Right lobe of liver (tissue), 4 donors: ENCODE measurements around the gene ZNF621.

Experiments used
- POLR2A ChIP-seq: fragments of 450-650 bp; IDR thresholded peaks from one replicate; pipeline ENCODE4 v1.6.1; 2017; ENCODE audit warnings: antibody characterized with exemption, mild to moderate bottlenecking
- TF ChIP-seq, protein P1 (sequence below), 4 donors: fragments of 200-600 bp in 3 of 4; fragments of 450-650 bp in 1 of 4; IDR thresholded peaks; one replicate each; pipeline versions ENCODE4 v1.5.1 to v1.8.0; 2016 to 2022; ENCODE audit warnings: antibody characterized with exemption in 4 of 4, mild to moderate bottlenecking in 2 of 4
- donor health status: DM: no; HTN: no; CAD: no.
- donor health status: DM: no; HTN: no; CAD: no.
- donor health status: DM: no; HTN: yes; CAD: no.

- TF ChIP-seq POLR2A: no peak
- TF ChIP-seq, protein P1, sequence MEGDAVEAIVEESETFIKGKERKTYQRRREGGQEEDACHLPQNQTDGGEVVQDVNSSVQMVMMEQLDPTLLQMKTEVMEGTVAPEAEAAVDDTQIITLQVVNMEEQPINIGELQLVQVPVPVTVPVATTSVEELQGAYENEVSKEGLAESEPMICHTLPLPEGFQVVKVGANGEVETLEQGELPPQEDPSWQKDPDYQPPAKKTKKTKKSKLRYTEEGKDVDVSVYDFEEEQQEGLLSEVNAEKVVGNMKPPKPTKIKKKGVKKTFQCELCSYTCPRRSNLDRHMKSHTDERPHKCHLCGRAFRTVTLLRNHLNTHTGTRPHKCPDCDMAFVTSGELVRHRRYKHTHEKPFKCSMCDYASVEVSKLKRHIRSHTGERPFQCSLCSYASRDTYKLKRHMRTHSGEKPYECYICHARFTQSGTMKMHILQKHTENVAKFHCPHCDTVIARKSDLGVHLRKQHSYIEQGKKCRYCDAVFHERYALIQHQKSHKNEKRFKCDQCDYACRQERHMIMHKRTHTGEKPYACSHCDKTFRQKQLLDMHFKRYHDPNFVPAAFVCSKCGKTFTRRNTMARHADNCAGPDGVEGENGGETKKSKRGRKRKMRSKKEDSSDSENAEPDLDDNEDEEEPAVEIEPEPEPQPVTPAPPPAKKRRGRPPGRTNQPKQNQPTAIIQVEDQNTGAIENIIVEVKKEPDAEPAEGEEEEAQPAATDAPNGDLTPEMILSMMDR (IDR thresholded peaks at IDR 0.05): peak; percentile 89 to 99 (median 98)
Observed at GRCh38 chr3:40584625-40585189, 59.9 kb downstream of the ZNF621 start.
